ENCODE measurements around the gene MPPED1. TPM values are rescaled to one million over a fixed set of nuclear protein-coding genes. Genes with fewer than 3 reads are reported as not detected.

The MPPED1 gene
- total RNA-seq, 1 donor from 2014 or later, result not detected

DNA sequence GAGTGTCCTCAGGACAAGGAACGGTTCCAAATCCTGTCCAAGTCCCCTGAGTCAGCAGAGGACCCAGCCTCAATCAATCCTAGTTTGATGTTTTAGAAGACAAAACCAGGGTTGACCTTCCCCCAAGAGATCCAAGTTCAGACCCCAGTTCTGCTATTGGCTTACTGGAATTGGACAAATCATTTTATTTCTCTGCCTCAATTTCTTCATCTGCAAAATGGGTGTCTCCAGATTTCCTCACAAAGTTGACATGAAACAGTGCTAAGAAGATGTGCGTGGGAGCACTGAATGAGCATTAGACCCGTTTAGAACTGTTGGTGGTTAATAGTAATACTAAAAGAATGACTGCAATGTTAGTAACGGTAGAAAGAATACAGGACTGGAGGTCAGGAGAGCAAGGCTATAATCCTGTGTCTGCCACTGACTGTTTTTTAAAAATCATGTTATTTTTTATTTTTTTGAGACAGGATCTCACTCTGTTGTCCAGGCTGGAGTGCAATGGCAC is 35.8 kb upstream of the MPPED1 start:
- no peak overlapping the region for H3K27ac Mint-ChIP-seq (ENCODE audit: unreplicated experiment)
- Histone ChIP-seq H3K79me2 (ENCODE audit: insufficient read depth, low read length) (no peaks in the 10 kb centered on the region), H3K27ac (ENCODE audit: low read depth, low read length) (no peak overlapping the region), H3K27me3 (ENCODE audit: insufficient read depth, low read length) (peaks cover 10% of the 10 kb centered on the region), H4K20me1 (ENCODE audit: insufficient read depth, low read length) (no peaks in the 10 kb centered on the region), H3K9me3 (ENCODE audit: insufficient read depth, low read depth, low read length) (peaks cover 2% of the 10 kb centered on the region), H3K4me2 (ENCODE audit: low read length) (no peak overlapping the region), H3K9ac (ENCODE audit: low read length) (no peak overlapping the region), H3K4me1 (ENCODE audit: insufficient read depth, low read length) (peaks cover 20% of the 10 kb centered on the region), H3K4me3 (ENCODE audit: insufficient read depth, low read depth, low read length) (no peak overlapping the region), H3K36me3 (ENCODE audit: insufficient read depth, low read length) (no peaks in the 10 kb centered on the region), H2AFZ (ENCODE audit: low read depth, low read length) (no peak overlapping the region)
- FAIRE-seq, result no peak
- peak; percentile 76 for DNase-seq (ENCODE audit: low read depth)
- TF ChIP-seq EZH2 (IDR thresholded peaks at IDR 0.05; ENCODE audit: insufficient read depth, low read length), result no peak
- TF ChIP-seq, protein P1, sequence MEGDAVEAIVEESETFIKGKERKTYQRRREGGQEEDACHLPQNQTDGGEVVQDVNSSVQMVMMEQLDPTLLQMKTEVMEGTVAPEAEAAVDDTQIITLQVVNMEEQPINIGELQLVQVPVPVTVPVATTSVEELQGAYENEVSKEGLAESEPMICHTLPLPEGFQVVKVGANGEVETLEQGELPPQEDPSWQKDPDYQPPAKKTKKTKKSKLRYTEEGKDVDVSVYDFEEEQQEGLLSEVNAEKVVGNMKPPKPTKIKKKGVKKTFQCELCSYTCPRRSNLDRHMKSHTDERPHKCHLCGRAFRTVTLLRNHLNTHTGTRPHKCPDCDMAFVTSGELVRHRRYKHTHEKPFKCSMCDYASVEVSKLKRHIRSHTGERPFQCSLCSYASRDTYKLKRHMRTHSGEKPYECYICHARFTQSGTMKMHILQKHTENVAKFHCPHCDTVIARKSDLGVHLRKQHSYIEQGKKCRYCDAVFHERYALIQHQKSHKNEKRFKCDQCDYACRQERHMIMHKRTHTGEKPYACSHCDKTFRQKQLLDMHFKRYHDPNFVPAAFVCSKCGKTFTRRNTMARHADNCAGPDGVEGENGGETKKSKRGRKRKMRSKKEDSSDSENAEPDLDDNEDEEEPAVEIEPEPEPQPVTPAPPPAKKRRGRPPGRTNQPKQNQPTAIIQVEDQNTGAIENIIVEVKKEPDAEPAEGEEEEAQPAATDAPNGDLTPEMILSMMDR (IDR thresholded peaks at IDR 0.05; ENCODE audit: insufficient read depth, low read depth, low read length), result no peak
- H3K4me1 Mint-ChIP-seq (ENCODE audit: low read depth, unreplicated experiment), result peaks cover 11% of the 10 kb centered on the region
- no peak overlapping the region for H3K4me3 Mint-ChIP-seq (ENCODE audit: unreplicated experiment)
- H3K27me3 Mint-ChIP-seq (ENCODE audit: low read depth, unreplicated experiment), result peaks cover 68% of the 10 kb centered on the region
- H3K36me3 Mint-ChIP-seq (ENCODE audit: low read depth, unreplicated experiment), result no peaks in the 10 kb centered on the region
- peaks cover 8% of the 10 kb centered on the region for H3K9me3 Mint-ChIP-seq (ENCODE audit: unreplicated experiment)

DNA sequence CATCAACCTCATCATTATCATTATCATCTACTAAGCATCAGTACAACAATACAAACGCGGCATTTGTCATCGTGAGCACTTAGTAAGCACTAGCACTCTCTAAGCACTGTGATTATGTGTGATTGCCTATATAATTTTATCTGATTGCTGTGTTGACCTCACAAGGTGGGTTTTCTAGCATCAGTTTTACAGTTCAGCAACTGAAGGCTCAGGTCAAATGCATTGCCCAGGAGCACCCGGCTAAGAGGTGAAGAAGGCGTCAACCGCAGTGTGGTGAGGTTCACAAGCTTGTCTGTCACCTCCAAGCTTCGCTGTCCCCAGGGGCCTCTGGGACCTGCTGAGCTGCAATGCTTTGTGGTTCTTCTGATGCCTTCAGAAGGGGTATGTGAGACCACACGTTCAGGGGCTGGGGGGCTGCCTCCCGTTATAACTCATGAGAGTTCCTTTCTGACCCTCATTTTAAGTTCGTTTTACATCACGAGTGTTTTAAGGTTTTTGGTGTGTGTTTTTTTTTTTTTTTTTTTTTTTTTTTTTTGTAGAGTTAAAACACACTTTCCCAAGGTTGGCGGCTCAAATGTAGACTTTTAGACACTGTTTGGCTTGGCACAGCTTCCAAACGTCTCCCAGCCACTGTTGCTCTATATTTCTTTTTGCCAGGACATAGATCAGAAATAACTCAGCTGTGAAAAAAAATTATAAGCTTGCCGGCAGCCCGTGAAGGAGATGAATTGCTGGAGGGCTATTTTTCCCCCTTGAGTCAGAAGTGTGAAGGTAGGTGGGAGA is 34.9 kb upstream of the MPPED1 start:
- peak; percentile 61 for DNase-seq (ENCODE audit: low read depth)
- no peak for FAIRE-seq
- peaks cover 2% of the 10 kb centered on the region for H3K9me3 ChIP-seq (ENCODE audit: insufficient read depth, low read depth, low read length)
- H3K9ac ChIP-seq (ENCODE audit: low read length), result peak overlapping the region; percentile 9
- H3K36me3 ChIP-seq (ENCODE audit: insufficient read depth, low read length), result no peaks in the 10 kb centered on the region
- H3K36me3 Mint-ChIP-seq (ENCODE audit: low read depth, unreplicated experiment), result no peaks in the 10 kb centered on the region
- H3K4me3 Mint-ChIP-seq (ENCODE audit: unreplicated experiment), result no peak overlapping the region
- H3K79me2 ChIP-seq (ENCODE audit: insufficient read depth, low read length), result no peaks in the 10 kb centered on the region
- no peak overlapping the region for H2AFZ ChIP-seq (ENCODE audit: low read depth, low read length)
- peaks cover 11% of the 10 kb centered on the region for H3K4me1 Mint-ChIP-seq (ENCODE audit: low read depth, unreplicated experiment)
- TF ChIP-seq, protein P1 (IDR thresholded peaks at IDR 0.05; ENCODE audit: insufficient read depth, low read depth, low read length), result no peak
- no peak for TF ChIP-seq EZH2 (IDR thresholded peaks at IDR 0.05; ENCODE audit: insufficient read depth, low read length)
- no peak overlapping the region for H3K27ac Mint-ChIP-seq (ENCODE audit: unreplicated experiment)
- H3K4me3 ChIP-seq (ENCODE audit: insufficient read depth, low read depth, low read length), result no peak overlapping the region
- peak overlapping the region; percentile 25 for H3K27ac ChIP-seq (ENCODE audit: low read depth, low read length)
- H3K27me3 ChIP-seq (ENCODE audit: insufficient read depth, low read length), result peaks cover 14% of the 10 kb centered on the region
- H3K4me1 ChIP-seq (ENCODE audit: insufficient read depth, low read length), result peaks cover 20% of the 10 kb centered on the region
- peak overlapping the region; percentile 39 for H3K4me2 ChIP-seq (ENCODE audit: low read length)
- no peaks in the 10 kb centered on the region for H4K20me1 ChIP-seq (ENCODE audit: insufficient read depth, low read length)
- peaks cover 70% of the 10 kb centered on the region for H3K27me3 Mint-ChIP-seq (ENCODE audit: low read depth, unreplicated experiment)
- peaks cover 11% of the 10 kb centered on the region for H3K9me3 Mint-ChIP-seq (ENCODE audit: unreplicated experiment)

DNA sequence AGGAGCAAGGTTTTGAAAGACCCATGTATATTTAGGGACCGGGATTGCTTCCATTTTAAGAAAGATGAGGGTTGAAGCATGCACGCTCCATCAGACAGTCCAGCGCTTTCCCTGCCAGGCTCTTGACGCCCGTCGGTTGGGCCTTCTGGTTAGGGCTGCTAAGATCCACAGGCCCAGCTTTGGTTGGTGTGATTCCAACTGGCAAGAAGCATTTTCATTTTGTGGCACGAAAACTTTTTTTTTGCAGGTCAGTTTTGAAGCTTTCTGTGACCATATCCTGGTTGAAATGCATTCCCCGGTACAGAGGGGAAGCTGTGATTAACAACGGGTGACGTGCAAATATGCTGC is 34.3 kb upstream of the MPPED1 start:
- Mint-ChIP-seq H3K4me3 (ENCODE audit: unreplicated experiment) (no peak overlapping the region), H3K4me1 (ENCODE audit: low read depth, unreplicated experiment) (peaks cover 11% of the 10 kb centered on the region), H3K9me3 (ENCODE audit: unreplicated experiment) (peaks cover 11% of the 10 kb centered on the region), H3K27ac (ENCODE audit: unreplicated experiment) (no peak overlapping the region), H3K36me3 (ENCODE audit: low read depth, unreplicated experiment) (no peaks in the 10 kb centered on the region), H3K27me3 (ENCODE audit: low read depth, unreplicated experiment) (peaks cover 72% of the 10 kb centered on the region)
- DNase-seq (ENCODE audit: low read depth) (peak; percentile 72), FAIRE-seq (no peak)
- Histone ChIP-seq H3K4me3 (ENCODE audit: insufficient read depth, low read depth, low read length) (no peak overlapping the region), H3K27ac (ENCODE audit: low read depth, low read length) (no peak overlapping the region), H3K9ac (ENCODE audit: low read length) (peak overlapping the region; percentile 9), H3K79me2 (ENCODE audit: insufficient read depth, low read length) (no peaks in the 10 kb centered on the region), H3K36me3 (ENCODE audit: insufficient read depth, low read length) (no peaks in the 10 kb centered on the region), H4K20me1 (ENCODE audit: insufficient read depth, low read length) (no peaks in the 10 kb centered on the region), H3K4me1 (ENCODE audit: insufficient read depth, low read length) (peaks cover 20% of the 10 kb centered on the region), H3K9me3 (ENCODE audit: insufficient read depth, low read depth, low read length) (peaks cover 2% of the 10 kb centered on the region), H3K27me3 (ENCODE audit: insufficient read depth, low read length) (peaks cover 14% of the 10 kb centered on the region), H3K4me2 (ENCODE audit: low read length) (peak overlapping the region; percentile 39), H2AFZ (ENCODE audit: low read depth, low read length) (no peak overlapping the region)
- no peak for TF ChIP-seq EZH2 (IDR thresholded peaks at IDR 0.05; ENCODE audit: insufficient read depth, low read length)
- TF ChIP-seq, protein P1 (IDR thresholded peaks at IDR 0.05; ENCODE audit: insufficient read depth, low read depth, low read length), result no peak

All from astrocyte (in vitro differentiated cells and primary cell).